Ectodermal cell (in vitro differentiated cells): Measurements from ENCODE around the gene SSBP3.

Experiments
- H3K27ac ChIP-seq: 2 replicates; pipeline ENCODE4 v1.7.0; 2013; ENCODE audit warnings: mild to moderate bottlenecking, low read depth, low read length; ENCODE audit not compliant: insufficient read depth, poor library complexity, severe bottlenecking
- H3K27me3 ChIP-seq: 2 replicates; pipeline ENCODE4 v1.7.0; 2013; ENCODE audit warnings: mild to moderate bottlenecking, low read length; ENCODE audit not compliant: insufficient read depth, control insufficient read depth, poor library complexity, severe bottlenecking
- H3K36me3 ChIP-seq: one replicate; pipeline ENCODE4 v1.7.0; 2013; ENCODE audit warnings: low read length; ENCODE audit not compliant: control insufficient read depth, insufficient read depth
- H3K4me1 ChIP-seq: one replicate; pipeline ENCODE4 v1.7.0; 2013; ENCODE audit warnings: low read length; ENCODE audit not compliant: control insufficient read depth, insufficient read depth
- H3K4me3 ChIP-seq: 2 replicates; pipeline ENCODE4 v1.7.0; 2013; ENCODE audit warnings: low read depth, low read length, control low read depth; ENCODE audit not compliant: insufficient read depth
- H3K9me3 ChIP-seq: 2 replicates; pipeline ENCODE4 v1.7.0; 2013; ENCODE audit warnings: mild to moderate bottlenecking, low read length, moderate library complexity; ENCODE audit not compliant: control insufficient read depth
- WGBS, 2 experiments: methylation state at CpG; one replicate each; pipeline ENCODE4 v1.1.7; 2013; ENCODE audit warnings: missing lambda C conversion rate in 2 of 2; 5-methylcytosine and 5-hydroxymethylcytosine counted together

SSBP3 gene

DNA sequence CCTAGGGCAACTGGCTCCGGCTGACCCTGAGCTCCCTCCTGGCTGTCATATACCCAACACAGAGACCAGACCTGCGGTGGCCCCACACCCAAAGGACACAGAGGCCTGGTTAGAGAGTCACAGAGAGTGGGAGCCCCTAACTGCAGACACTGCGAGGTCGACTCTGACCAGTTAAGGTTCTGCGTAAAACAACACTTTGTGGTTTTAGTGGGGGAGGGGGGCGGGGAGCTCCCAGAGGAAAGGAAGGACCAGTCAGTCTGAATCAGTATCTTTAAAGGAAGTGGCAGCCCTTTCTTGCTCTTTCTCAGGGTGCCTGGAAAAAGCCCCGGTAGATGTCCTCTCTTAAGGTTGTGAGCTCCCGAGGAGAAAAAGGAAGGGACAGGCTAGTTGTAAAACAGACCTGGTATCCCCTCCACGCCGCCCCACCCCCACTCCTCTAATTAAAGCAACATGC is 2.4 kb downstream of the SSBP3 start:
- Histone ChIP-seq H3K4me3 (peak overlapping the region; percentile 79), H3K27ac (no peak overlapping the region), H3K27me3 (no peaks in the 10 kb centered on the region), H3K4me1 (peaks cover 19% of the 10 kb centered on the region), H3K9me3 (no peaks in the 10 kb centered on the region), H3K36me3 (peaks cover 26% of the 10 kb centered on the region)
- WGBS, 2 experiments: 23 to 27% methylated on average over 8 to 10 of the region's 10 CpGs

DNA sequence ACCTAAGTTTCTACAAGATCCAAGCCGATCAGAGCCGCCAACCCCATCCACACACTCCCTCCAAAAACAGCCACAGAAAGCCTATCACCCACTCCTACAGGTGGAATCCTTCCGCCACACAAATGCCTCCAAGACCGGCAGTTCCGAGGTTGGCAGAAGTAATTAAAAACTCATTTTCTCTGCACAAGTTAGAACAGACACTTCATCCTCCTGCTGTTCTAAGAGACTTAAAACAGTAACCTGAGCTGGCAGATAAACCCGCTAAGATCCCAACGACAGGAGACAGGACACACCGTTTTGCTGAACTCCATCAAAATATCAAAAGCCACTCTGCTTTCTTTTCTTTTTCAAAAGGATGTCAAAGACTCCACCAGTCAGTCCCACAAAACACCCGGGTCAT is 2.8 kb downstream of the SSBP3 start:
- WGBS, 2 experiments: 51 to 54% methylated on average over 9 of the region's 9 CpGs
- Histone ChIP-seq H3K27ac (no peak overlapping the region), H3K4me1 (peaks cover 14% of the 10 kb centered on the region)

DNA sequence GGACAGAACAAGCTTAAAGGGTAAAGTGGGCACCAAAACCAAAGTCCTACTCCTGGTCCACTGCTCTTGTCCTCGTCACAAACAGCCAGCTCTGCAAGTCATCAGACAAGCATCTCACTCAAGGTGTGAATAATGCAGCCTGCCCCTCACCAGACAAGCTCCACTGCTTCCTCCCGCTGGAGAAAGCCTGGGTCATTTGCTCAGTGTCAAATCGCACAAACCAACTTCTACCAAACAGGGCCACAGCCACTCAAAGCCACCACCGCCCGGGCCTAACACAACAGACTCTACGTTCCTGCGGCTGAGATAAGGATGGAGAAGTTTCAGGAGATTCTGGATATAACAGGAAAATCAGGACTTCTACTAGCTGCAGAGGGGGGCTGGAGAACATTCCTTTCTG is 3.3 kb downstream of the SSBP3 start:
- Histone ChIP-seq H3K4me1 (peaks cover 10% of the 10 kb centered on the region), H3K9me3 (no peaks in the 10 kb centered on the region), H3K36me3 (peaks cover 36% of the 10 kb centered on the region), H3K4me3 (no peak overlapping the region), H3K27ac (no peak overlapping the region), H3K27me3 (no peaks in the 10 kb centered on the region)
- WGBS, 2 experiments: 73 to 77% methylated on average over 7 of the region's 7 CpGs

More for the DNA sequence above, 2.8 kb downstream of the SSBP3 start:
- H3K4me3 ChIP-seq: peak overlapping the region; percentile 79
- no peaks in the 10 kb centered on the region for H3K27me3 ChIP-seq
- H3K36me3 ChIP-seq: peaks cover 31% of the 10 kb centered on the region
- H3K9me3 ChIP-seq: no peaks in the 10 kb centered on the region

DNA sequence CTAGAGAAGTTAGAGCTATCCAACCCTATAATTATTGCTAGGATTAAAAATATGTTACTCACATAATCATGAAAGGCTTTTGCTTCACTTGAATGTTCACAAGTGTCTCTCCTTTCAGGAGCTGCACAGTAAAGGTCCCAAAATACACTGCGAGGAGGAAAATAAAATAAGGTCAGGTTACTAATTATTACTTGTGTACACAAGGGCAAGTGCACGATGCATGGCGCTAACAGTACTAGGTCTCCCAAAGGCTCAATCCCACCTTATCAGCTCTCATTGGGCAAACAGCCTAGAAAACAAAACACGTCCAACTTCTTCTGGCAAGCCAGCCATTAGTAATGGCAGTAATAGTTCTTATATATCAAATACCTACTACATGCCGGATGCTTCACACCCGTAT is 4.4 kb downstream of the SSBP3 start:
- peaks cover 14% of the 10 kb centered on the region for H3K4me1 ChIP-seq
- H3K27ac ChIP-seq: no peak overlapping the region
- no peaks in the 10 kb centered on the region for H3K27me3 ChIP-seq
- H3K36me3 ChIP-seq: peaks cover 38% of the 10 kb centered on the region
- 96 to 98% methylated on average over 6 of the region's 6 CpGs for WGBS, 2 experiments
- no peak overlapping the region for H3K4me3 ChIP-seq
- H3K9me3 ChIP-seq: no peaks in the 10 kb centered on the region

DNA sequence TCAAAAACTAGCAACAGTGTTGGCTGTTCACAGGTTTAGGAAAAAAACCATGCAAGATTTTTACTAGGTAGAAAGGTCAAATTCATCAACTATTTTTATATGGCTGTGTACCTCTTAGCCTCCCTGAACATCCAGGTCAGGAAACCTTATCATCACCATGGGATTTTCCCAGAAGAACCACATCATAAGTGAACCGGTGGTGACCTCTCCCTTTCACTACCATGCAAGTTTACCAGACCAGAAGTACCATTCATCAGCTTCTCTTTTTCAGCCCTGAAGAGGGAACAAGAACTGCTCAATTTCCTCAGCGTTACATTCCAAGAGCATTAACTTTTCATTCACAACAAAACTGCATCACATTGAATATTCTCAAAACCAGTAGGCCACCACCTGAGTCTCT is 5.9 kb downstream of the SSBP3 start:
- no peaks in the 10 kb centered on the region for H3K9me3 ChIP-seq
- no peaks in the 10 kb centered on the region for H3K27me3 ChIP-seq
- 95 to 96% methylated on average over 2 of the region's 2 CpGs for WGBS, 2 experiments
- peaks cover 48% of the 10 kb centered on the region for H3K36me3 ChIP-seq
- peaks cover 14% of the 10 kb centered on the region for H3K4me1 ChIP-seq
- H3K4me3 ChIP-seq: no peak overlapping the region
- no peak overlapping the region for H3K27ac ChIP-seq

DNA sequence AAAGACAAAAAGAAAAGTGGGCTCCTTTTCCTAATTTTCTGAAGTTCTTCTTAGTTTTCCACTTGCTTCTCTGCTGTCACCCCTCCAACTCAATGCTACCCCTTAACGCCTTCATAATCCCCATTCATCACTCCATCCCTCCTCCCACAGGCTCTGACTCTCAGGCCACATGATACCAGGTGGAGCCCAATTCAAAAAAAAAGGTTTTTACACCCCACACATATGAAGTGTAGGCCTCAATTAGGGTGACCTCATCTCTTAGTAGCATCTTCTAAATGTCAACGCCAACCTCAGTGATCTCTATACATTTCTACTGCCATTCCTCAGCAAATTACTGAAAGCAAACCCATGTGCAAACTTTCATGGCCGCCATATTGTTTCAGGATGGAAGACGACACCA is 6.4 kb downstream of the SSBP3 start:
- H3K4me3 ChIP-seq: no peak overlapping the region
- no peaks in the 10 kb centered on the region for H3K27me3 ChIP-seq
- no peaks in the 10 kb centered on the region for H3K9me3 ChIP-seq
- 92 to 97% methylated on average over 4 of the region's 4 CpGs for WGBS, 2 experiments
- H3K27ac ChIP-seq: no peak overlapping the region
- peaks cover 14% of the 10 kb centered on the region for H3K4me1 ChIP-seq
- H3K36me3 ChIP-seq: peaks cover 51% of the 10 kb centered on the region

DNA sequence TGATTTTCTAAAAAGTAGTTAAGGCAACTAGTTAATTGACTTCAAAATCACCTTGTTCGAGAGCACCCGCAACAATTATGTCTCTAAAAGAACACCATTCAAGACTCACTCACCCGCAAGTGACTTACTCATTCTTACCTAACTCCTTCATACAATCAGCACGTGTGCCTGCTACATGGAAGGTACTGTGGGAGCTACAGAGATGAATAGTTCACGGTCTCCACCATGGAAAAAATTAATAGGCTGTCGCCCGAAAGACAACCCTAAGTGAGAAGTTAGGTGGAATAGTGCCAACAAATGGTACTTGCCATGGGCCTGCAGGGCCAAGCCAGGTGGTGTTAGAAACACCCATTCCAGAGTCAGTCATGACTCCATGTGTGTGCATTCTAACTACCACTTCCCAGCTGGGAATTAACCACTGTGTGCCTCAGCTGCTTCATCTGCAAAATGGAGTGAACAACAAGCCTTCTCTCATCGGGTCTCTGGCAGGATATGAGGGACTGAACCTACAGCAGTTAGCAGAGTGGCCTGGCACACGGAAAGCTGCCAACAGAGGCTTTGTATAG is 7.1 kb downstream of the SSBP3 start:
- H3K27ac ChIP-seq: no peak overlapping the region
- H3K27me3 ChIP-seq: no peaks in the 10 kb centered on the region
- H3K9me3 ChIP-seq: no peaks in the 10 kb centered on the region
- peaks cover 11% of the 10 kb centered on the region for H3K4me1 ChIP-seq
- peaks cover 51% of the 10 kb centered on the region for H3K36me3 ChIP-seq
- WGBS, 2 experiments: 96 to 97% methylated on average over 9 of the region's 9 CpGs
- H3K4me3 ChIP-seq: no peak overlapping the region

DNA sequence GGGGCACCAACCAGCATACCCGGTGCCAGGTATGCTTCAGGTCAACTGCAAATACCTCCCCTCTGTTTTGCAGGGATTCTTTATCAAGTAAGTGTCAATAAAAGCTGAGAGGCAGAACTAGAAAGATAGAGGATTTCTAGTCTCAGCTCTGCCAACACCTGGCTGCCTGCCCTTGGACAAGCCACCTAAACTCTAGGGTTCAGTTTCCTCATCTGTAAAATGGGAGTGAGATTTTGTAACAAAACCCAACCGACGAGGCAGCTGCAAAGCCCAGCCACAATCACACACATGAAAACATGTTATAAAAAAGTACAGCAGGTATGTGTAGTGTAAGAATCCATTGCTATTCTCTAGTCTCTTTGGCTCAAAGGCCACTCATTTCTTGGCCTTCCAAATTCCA is 8.2 kb downstream of the SSBP3 start:
- 86 to 93% methylated on average over 1 to 3 of the region's 3 CpGs for WGBS, 2 experiments
- Histone ChIP-seq H3K9me3 (no peaks in the 10 kb centered on the region), H3K27me3 (no peaks in the 10 kb centered on the region), H3K4me1 (peaks cover 14% of the 10 kb centered on the region), H3K36me3 (peaks cover 56% of the 10 kb centered on the region), H3K27ac (no peak overlapping the region), H3K4me3 (no peak overlapping the region)

DNA sequence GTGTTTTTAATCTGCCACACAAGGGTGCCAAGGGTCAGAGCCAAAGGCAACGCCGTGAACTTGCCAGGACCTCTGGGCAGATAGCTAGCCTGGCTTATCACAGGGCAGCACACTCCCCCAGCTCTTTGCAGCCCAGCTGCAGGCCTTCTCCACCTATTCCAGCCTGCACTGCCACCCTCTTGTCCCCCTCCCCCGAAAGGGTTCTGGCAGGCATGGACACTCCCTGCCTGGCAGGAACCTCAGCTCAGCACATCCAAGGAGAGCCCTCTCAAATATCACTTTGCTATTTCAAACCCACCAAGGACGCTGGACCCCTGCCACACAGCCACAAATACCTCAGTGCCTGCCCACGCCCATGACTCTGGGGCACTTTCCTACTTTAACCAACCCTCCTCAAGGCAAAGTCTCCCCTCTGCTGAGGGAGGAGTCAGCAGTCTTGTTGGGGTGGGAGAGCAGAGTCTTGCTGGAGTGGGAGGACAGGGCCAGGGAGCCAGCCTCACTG is 9.1 kb downstream of the SSBP3 start:
- Histone ChIP-seq H3K4me1 (peaks cover 18% of the 10 kb centered on the region), H3K4me3 (no peak overlapping the region), H3K9me3 (no peaks in the 10 kb centered on the region), H3K36me3 (peaks cover 61% of the 10 kb centered on the region), H3K27me3 (no peaks in the 10 kb centered on the region), H3K27ac (no peak overlapping the region)
- 86 to 87% methylated on average over 5 of the region's 5 CpGs for WGBS, 2 experiments

DNA sequence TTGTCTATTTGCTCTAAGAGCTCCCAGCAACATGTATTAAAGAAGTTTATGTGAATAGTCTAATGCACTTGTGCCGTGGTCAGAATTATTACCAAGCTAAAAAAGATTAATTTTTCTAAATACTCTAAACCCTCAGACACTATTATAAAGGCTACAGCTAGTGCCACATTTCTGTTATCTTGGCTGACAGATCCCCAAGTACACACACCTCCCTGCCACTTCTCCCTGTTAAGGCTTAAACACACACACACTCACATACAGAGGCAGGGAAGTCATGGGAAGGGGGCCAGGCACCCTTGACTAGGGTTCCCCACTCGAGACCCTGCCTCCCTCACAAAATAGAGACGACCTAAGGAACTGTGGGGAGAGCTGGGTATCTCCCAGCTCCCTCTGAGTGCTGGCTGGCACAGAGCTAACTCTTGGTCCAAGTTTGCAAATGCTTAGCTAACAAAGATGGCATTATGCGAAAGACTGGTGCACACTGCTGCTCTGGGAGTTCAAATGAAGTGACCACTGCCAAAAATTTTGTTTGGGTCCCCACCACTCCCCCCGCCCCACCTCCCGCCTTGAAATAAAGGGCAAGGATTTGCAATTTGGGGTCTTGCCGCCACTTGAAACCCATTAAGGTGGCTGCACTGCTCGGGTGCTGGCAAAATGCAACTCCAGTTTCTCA is 9.8 kb downstream of the SSBP3 start:
- no peaks in the 10 kb centered on the region for H3K9me3 ChIP-seq
- 90 to 91% methylated on average over 8 of the region's 8 CpGs for whole genome bisulfite sequencing, 2 experiments
- H3K36me3 ChIP-seq: peaks cover 54% of the 10 kb centered on the region
- H3K27me3 ChIP-seq: no peaks in the 10 kb centered on the region
- no peak overlapping the region for H3K27ac ChIP-seq
- H3K4me3 ChIP-seq: no peak overlapping the region
- peaks cover 26% of the 10 kb centered on the region for H3K4me1 ChIP-seq
